Activated CD4-positive, alpha-beta memory T cell treated with anti-CD3 and anti-CD28 coated beads for 36 hours (primary cell): ENCODE measurements around the gene S100B. TPM values are rescaled to one million over a fixed set of nuclear protein-coding genes. Genes with fewer than 3 reads are reported as not detected.

Experiments
- CTCF ChIA-PET: fragments of 350-600 bp; sonication (Branson Sonifier 250); formaldehyde crosslinking; loops from one replicate; lab custom pipeline; 2021; ENCODE audit warnings: antibody characterized with exemption, inconsistent platforms; lab: Charles Lee
- POLR2A ChIA-PET: fragments of 350-600 bp; sonication (Branson Sonifier 250); formaldehyde crosslinking; loops from one replicate; lab custom pipeline; 2021; ENCODE audit warnings: antibody characterized with exemption; lab: Charles Lee
- DNase-seq: peaks from one replicate; pipeline ENCODE4 v3.0.0-alpha.2; 2020
- H3K27ac Mint-ChIP-seq: one replicate; pipeline ENCODE4 v1.8.0; 2021; ENCODE audit warnings: mixed read lengths
- H3K27me3 Mint-ChIP-seq: one replicate; pipeline ENCODE4 v1.8.0; 2021; ENCODE audit warnings: mixed read lengths
- H3K36me3 Mint-ChIP-seq: one replicate; pipeline ENCODE4 v1.8.0; 2021; ENCODE audit warnings: mixed read lengths
- H3K4me1 Mint-ChIP-seq: one replicate; pipeline ENCODE4 v1.8.0; 2021; ENCODE audit warnings: low read depth, mixed read lengths
- H3K4me3 Mint-ChIP-seq: one replicate; pipeline ENCODE4 v1.8.0; 2021; ENCODE audit warnings: mild to moderate bottlenecking, mixed read lengths
- H3K9me3 Mint-ChIP-seq: one replicate; pipeline ENCODE4 v1.8.0; 2021; ENCODE audit warnings: mixed read lengths
- intact Hi-C: fragments of 100-400 bp; cut with micrococcal nuclease; formaldehyde crosslinking; loops from one replicate; pipeline ENCODE4 v1.15.1; 2023
- total RNA-seq, 2 experiments: library from RNA; stranded (reverse); gene quantifications; one replicate each; pipeline ENCODE4 v1.2.3, GENCODE V29; 2021

Gene S100B
- total RNA-seq, 2 experiments from 2014 or later, result not detected

DNA sequence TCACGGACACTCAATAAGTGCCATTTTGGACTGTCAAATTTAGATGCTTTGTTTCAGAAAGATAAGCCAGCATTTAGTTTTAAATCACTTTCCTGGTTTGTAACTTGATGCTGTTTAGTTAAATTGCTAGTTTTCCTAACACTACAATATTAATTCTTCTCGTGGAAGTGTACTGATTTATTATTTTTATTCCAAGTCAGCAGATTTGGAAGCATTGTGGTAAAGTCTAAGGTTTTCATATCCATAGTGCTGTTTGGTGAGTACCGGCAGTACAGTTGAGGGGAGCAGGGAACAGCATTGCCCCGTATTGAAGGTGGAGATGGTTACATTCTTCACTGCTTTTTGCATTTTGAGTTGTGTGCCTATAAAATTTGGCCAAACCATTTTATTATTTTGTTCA lies 36.3 kb downstream of the S100B start:
- POLR2A ChIA-PET, result no interaction called here

DNA sequence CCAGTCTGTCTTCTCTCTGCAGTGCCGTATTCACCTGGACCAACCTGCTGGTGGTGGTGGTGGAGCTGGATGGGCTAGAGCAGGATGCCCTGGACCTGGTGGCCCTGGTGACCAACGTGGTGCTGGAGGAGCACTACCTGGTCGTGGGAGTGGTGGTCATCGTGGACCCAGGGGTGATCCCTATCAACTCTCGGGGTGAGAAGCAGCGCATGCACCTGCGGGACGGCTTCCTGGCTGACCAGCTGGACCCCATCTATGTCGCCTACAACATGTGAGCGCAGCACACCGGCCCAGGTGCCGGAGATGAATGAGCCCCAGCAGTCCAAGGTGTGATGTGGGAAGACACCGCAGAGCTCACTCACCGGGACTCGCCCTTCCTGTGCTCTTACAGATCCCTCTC lies 37.5 kb downstream of the S100B start:
- DNase-seq, result no peak

More for the DNA sequence above, 36.3 kb downstream of the S100B start:
- Mint-ChIP-seq H3K27ac (no peak overlapping the region), H3K27me3 (no peaks in the 10 kb centered on the region), H3K9me3 (peaks cover 10% of the 10 kb centered on the region), H3K4me3 (no peak overlapping the region), H3K36me3 (peaks cover 67% of the 10 kb centered on the region), H3K4me1 (peaks cover 5% of the 10 kb centered on the region)
- CTCF ChIA-PET, result no interaction called here
- DNase-seq, result no peak
- intact Hi-C loops, result no loop called here

DNA sequence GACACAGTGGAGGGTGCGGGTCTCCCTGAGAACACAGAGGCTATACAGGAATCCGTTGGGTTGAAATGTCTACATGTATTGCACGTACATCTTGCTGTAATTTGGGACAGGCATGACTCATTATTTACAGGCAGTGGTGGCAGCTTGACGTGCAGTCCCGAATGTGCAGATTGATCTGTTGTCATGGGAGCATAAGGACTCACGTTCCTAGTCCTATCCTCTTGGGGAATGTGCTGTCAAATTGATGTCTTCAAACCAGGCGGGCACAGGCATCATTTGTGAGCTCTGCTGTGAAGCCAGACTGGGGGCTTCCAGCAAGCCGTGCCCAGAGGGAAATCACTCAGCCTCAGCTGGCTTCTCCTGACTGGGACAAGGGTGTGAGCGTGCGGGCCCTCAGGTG lies 40.5 kb downstream of the S100B start:
- Mint-ChIP-seq H3K27me3 (no peaks in the 10 kb centered on the region), H3K36me3 (peaks cover 62% of the 10 kb centered on the region), H3K9me3 (no peaks in the 10 kb centered on the region), H3K27ac (no peak overlapping the region), H3K4me1 (peaks cover 33% of the 10 kb centered on the region), H3K4me3 (no peak overlapping the region)
- CTCF ChIA-PET, result interaction anchor here (0.6 kb wide), 1 partner anchor 14 kb away, joined by 3 read pairs; no protein-coding TSS in a partner anchor
- POLR2A ChIA-PET, result no interaction called here
- no peak for DNase-seq
- intact Hi-C loops, result no loop called here

More for the DNA sequence above, 37.5 kb downstream of the S100B start:
- H3K27ac Mint-ChIP-seq, result no peak overlapping the region
- no peak overlapping the region for H3K4me3 Mint-ChIP-seq
- H3K9me3 Mint-ChIP-seq, result peaks cover 4% of the 10 kb centered on the region
- peaks cover 65% of the 10 kb centered on the region for H3K36me3 Mint-ChIP-seq
- intact Hi-C loops, result no loop called here
- no peaks in the 10 kb centered on the region for H3K27me3 Mint-ChIP-seq
- H3K4me1 Mint-ChIP-seq, result peaks cover 6% of the 10 kb centered on the region
- ChIA-PET CTCF (no interaction called here), POLR2A (no interaction called here)

DNA sequence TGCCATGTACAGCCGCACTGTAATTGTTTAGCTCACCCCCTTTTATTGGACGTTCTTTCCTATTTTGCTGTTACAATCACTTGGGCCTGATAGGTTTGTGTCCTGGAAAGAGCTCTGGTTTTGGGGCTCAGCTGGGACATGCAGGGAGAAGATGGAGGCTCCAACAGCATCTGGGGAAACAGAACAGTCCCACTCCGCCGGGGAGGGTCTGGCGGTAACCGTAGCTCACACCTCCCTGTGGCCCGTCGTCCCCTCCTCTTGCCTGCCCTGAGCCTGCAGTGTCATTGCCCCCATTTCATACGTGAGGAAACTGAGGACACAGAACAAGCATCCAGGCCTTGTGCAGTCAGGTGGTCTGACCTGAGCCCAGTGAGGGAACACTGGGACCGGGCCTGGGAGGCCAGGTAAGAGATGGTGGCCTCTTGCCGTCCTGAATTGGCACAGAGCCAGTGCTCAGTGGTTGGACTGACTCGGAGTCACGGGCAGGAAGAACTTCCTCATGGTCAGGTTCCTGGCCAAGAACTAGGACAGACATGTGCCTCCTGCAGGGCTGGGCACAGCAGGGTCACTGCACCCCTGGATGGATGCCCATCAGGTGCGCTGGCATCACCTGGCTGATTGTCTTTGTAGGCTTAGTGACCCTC lies 41.8 kb downstream of the S100B start:
- DNase-seq, result no peak
- CTCF ChIA-PET, result no interaction called here
- Mint-ChIP-seq H3K4me1 (peaks cover 40% of the 10 kb centered on the region), H3K27ac (no peak overlapping the region), H3K36me3 (peaks cover 54% of the 10 kb centered on the region), H3K9me3 (no peaks in the 10 kb centered on the region), H3K4me3 (no peak overlapping the region), H3K27me3 (no peaks in the 10 kb centered on the region)
- POLR2A ChIA-PET, result no interaction called here
- intact Hi-C loops, result no loop called here

DNA sequence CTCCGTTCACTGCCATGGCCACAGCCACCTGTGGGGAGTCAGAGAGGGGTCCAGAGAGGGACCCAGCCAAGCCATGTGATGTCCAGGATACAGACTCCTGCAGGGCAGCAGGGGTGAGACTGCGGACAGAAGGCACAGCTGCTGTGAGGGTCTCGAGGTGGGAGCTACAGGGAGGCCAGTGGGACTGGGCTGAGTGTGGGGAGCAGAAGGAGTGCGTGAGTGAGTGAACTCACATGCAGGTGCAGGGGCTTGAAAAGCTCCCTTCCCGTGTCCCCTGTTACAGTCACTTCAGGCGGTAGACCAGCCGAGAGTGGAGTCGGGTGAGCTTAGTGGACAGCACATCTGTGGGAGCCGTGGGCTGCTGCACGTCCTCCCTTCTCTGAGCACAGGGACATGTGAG lies 42.4 kb downstream of the S100B start:
- H3K4me3 Mint-ChIP-seq, result no peak overlapping the region
- H3K27me3 Mint-ChIP-seq, result no peaks in the 10 kb centered on the region
- intact Hi-C loops, result no loop called here
- peaks cover 48% of the 10 kb centered on the region for H3K36me3 Mint-ChIP-seq
- no peak overlapping the region for H3K27ac Mint-ChIP-seq
- ChIA-PET CTCF (no interaction called here), POLR2A (no interaction called here)
- DNase-seq, result no peak
- peaks cover 40% of the 10 kb centered on the region for H3K4me1 Mint-ChIP-seq
- H3K9me3 Mint-ChIP-seq, result no peaks in the 10 kb centered on the region

DNA sequence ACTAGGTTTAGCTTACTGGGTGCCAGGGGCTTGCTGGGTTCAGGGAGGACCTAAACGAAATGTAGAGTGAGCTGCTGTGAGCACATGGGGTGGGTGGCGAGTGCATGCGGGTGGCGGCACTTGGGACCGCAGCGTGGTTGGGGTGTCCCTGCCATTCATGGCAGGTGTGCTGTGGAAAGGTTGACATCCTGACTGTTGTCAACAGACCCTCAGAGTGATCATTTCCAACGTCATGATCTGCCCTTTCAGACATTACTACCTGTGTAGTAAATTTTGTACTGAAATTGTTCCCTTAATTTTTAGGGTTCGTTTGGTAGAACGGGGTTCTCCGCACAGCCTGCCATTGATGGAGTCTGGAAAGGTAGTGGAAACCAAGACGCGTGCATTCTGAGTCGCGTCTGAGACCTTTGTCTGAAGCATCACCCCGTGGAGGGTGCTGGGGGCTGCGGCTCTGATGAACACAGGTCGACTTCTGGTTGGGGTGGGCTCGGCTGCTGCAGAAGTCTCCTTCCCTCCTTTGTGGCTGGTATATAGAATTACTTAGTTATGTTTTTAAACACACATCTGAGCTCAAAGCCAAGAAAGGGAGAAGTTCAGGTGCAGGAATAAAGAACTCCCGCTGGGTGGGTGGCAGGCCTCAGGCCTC lies 43.3 kb downstream of the S100B start:
- intact Hi-C loops, result no loop called here
- no peak overlapping the region for H3K4me3 Mint-ChIP-seq
- POLR2A ChIA-PET, result no interaction called here
- no peaks in the 10 kb centered on the region for H3K9me3 Mint-ChIP-seq
- peaks cover 48% of the 10 kb centered on the region for H3K36me3 Mint-ChIP-seq
- H3K27ac Mint-ChIP-seq, result no peak overlapping the region
- H3K4me1 Mint-ChIP-seq, result peaks cover 35% of the 10 kb centered on the region
- no peaks in the 10 kb centered on the region for H3K27me3 Mint-ChIP-seq
- CTCF ChIA-PET, result no interaction called here
- no peak for DNase-seq

DNA sequence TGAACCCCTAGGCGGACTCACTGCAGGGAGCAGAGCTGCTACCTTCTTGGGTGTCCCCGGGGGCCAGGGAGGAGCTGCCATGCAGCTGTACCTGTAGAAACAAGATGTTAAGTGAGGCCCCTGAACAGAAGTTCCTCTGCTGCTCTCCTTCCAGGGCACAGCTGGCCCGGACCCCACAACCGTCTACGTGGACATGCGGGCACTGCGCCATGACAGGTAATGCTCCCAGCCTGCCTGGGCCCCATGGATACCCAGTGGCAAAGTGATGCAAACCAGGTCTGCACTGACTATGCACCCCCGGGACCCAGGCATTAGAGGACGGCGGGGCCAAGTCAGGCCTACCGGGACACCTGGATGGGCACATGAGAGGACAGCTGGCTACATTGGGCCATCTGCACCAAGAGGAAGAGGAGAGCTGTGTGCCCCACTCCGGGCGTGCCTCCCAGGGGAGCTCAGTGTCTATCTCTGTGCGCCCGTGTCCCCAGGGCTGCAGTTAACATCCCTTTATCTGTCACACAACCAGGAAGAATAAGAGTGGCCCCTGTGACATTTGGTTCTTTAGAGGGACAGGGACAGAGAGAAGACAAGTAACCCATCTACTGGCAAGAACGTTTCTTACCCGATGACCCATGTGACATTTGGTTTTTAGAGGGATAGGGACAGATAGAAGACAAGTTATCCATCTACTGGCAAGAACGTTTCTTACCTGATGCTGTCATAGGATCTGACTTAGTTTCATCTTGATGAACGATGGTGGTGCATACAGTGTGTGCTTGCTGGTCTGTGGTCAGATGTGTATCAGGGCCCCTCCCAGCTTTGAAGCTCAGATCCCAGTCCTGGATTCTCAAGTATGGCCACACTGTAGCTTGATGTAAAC lies 44.1 kb downstream of the S100B start:
- no peak for DNase-seq
- CTCF ChIA-PET, result no interaction called here
- Mint-ChIP-seq H3K27me3 (no peaks in the 10 kb centered on the region), H3K9me3 (no peaks in the 10 kb centered on the region), H3K27ac (peak overlapping the region; percentile 92), H3K36me3 (peaks cover 43% of the 10 kb centered on the region), H3K4me1 (peaks cover 35% of the 10 kb centered on the region), H3K4me3 (peak overlapping the region; percentile 52)
- POLR2A ChIA-PET, result interaction anchor here (1.2 kb wide), 1 partner anchor 103 kb away, joined by 3 read pairs; no protein-coding TSS in a partner anchor
- intact Hi-C loops, result no loop called here

DNA sequence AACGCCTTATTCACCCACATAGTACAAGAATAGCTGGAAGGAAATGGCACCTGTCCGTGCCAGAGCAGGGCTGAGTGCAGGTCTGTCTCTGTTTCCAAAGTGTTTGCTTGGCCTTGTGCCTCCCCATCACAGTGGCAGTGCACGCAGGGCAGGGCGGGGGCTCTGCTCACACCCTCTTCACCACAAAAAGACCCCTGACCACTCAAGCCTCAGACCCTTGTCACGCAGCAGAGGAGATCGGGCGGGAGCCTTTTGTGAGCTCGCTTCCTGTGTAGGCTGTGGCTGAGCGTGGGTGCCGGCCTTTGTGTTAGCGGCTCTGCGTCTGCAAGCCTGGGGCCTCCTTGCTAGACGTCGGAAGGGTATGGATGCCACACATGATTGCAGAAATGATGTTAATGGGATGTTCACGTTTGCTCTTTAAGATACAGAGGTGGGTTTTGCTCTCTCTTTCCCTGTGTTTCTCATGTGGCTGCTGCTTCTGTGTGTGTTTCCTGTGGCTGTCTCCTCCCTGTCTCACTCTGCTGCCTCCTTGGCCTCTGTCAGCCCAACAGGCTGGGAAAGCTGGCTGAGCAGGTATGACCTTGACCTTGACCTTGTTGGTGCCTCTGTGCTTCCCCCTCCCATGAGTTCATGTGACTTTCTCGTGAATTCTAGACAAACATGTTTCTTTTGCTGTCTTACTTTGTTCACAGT lies 45.4 kb downstream of the S100B start:
- intact Hi-C loops, result no loop called here
- Mint-ChIP-seq H3K9me3 (no peaks in the 10 kb centered on the region), H3K27ac (peak overlapping the region; percentile 92), H3K4me3 (peak overlapping the region; percentile 52), H3K4me1 (peaks cover 35% of the 10 kb centered on the region), H3K27me3 (no peaks in the 10 kb centered on the region), H3K36me3 (peaks cover 36% of the 10 kb centered on the region)
- DNase-seq, result peak; percentile 82
- POLR2A ChIA-PET, result interaction anchor here (1.2 to 1.3 kb wide), 2 partner anchors 77 to 102 kb away, joined by 3 to 6 read pairs; partner anchors contain the start of gene PRMT2
- CTCF ChIA-PET, result interaction anchor here (0.5 to 1.4 kb wide), 5 partner anchors 61 to 102 kb away, joined by 3 to 4 read pairs (median 3); no protein-coding TSS in a partner anchor

DNA sequence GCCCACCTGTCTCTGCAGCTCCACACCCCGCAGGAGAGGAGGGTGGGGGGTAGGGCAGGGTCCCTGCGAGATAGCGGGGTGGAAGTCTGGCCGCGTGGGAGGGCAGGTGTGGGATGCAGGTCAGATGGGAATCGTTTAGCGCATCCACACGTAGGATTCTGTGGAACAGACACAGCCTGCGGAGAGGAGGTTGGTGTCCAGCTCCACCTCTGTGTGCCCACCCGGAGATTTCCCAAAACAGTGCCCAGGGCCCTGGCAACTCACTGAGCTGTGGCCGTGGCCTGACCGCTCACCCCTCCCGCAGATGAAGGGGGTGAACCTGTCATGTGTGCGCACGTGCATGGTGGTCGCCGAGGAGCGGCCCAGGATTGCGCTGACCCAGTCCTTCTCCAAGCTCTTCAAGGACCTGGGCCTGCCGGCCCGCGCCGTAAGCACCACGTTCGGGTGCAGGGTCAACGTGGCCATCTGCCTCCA lies 46.9 kb downstream of the S100B start:
- CTCF ChIA-PET, result interaction anchor here (1.1 kb wide), 1 partner anchor 98 kb away, joined by 3 read pairs; no protein-coding TSS in a partner anchor
- POLR2A ChIA-PET, result interaction anchor here (0.7 to 1.3 kb wide), 2 partner anchors 76 to 78 kb away, joined by 3 to 6 read pairs; partner anchors contain the start of gene PRMT2
- H3K27ac Mint-ChIP-seq, result no peak overlapping the region
- intact Hi-C loops, result no loop called here
- H3K27me3 Mint-ChIP-seq, result no peaks in the 10 kb centered on the region
- no peak overlapping the region for H3K4me3 Mint-ChIP-seq
- peaks cover 41% of the 10 kb centered on the region for H3K36me3 Mint-ChIP-seq
- no peaks in the 10 kb centered on the region for H3K9me3 Mint-ChIP-seq
- peaks cover 41% of the 10 kb centered on the region for H3K4me1 Mint-ChIP-seq
- DNase-seq, result no peak

DNA sequence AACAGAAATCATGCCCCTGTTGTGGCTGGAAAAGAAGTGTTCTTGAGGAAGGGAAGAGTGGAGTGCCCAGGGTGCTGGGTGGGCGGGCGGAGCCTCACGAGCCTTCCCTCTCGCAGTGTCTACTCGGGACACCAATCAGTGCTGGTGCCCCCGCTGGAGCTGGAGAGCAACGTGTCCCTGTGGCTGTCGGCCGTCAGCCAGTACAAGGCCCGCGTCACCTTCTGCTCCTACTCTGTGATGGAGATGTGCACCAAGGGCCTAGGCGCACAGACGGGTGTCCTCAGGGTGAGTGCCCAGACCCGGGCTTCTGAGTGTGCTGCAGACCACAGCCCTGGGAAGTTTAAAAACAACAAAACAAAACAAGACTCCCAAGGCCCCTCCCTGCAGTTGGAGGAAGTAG lies 47.4 kb downstream of the S100B start:
- intact Hi-C loops, result no loop called here
- peaks cover 45% of the 10 kb centered on the region for H3K4me1 Mint-ChIP-seq
- no peaks in the 10 kb centered on the region for H3K27me3 Mint-ChIP-seq
- H3K9me3 Mint-ChIP-seq, result no peaks in the 10 kb centered on the region
- POLR2A ChIA-PET, result no interaction called here
- no peak overlapping the region for H3K27ac Mint-ChIP-seq
- no peak overlapping the region for H3K4me3 Mint-ChIP-seq
- peaks cover 36% of the 10 kb centered on the region for H3K36me3 Mint-ChIP-seq
- DNase-seq, result no peak
- CTCF ChIA-PET, result no interaction called here

DNA sequence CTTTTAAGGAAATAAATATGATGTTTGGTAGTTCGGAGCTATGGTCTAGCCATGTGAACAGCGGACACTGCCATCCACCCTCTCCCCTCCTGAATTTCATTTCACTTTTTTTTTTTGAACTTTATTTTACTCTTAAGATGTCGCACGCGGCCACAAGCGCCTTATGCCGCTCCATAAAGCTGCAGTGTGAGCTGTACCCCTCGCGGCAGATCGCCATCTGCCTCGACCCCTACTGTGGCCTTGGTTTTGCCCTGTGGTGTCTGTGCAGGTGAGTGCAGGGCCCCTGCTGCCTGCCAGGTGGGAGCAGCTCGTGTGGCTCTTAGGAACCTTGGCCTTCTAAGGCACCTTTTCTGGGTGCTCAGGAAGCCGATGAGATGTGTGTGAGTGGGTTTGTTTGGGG lies 48.1 kb downstream of the S100B start:
- Mint-ChIP-seq H3K9me3 (no peaks in the 10 kb centered on the region), H3K27ac (no peak overlapping the region), H3K4me3 (no peak overlapping the region), H3K36me3 (peaks cover 30% of the 10 kb centered on the region), H3K27me3 (no peaks in the 10 kb centered on the region), H3K4me1 (peaks cover 45% of the 10 kb centered on the region)
- ChIA-PET POLR2A (no interaction called here), CTCF (interaction anchor here (1.1 kb wide), 1 partner anchor 79 kb away, joined by 4 read pairs; the partner anchor contains the start of gene PRMT2)
- DNase-seq, result no peak
- intact Hi-C loops, result no loop called here
